Tibial nerve (tissue), 4 donors: ENCODE results near the gene OR2A7.
"Not testable (repeated sequence)": the region's sequence is repeated elsewhere in the genome, so short reads cannot be mapped to it uniquely, and the experiment has no call there.

Experiments used
- EP300 ChIP-seq, 2 donors: sonication (generic); formaldehyde crosslinking; IDR thresholded peaks; one replicate each; pipeline ENCODE4 v1.6.1; 2017; ENCODE audit warnings: antibody characterized with exemption in 2 of 2, mild to moderate bottlenecking in 1 of 2
- POLR2A ChIP-seq, 2 donors: fragments of 450-650 bp; IDR thresholded peaks; one replicate each; pipeline ENCODE4 v1.6.1; 2017; ENCODE audit warnings: antibody characterized with exemption in 2 of 2, mild to moderate bottlenecking in 2 of 2, moderate library complexity in 2 of 2
- TF ChIP-seq, protein P1 (sequence below), 5 experiments: fragments of 200-600 bp in 3 of 5; fragments of 450-650 bp in 2 of 5; sonication (generic) in 3 of 5; IDR thresholded peaks; one replicate each; pipeline ENCODE4 v1.5.1; 2016 to 2019; ENCODE audit warnings: antibody characterized with exemption in 5 of 5, mild to moderate bottlenecking in 3 of 5, moderate library complexity in 2 of 5

GRCh38 chr7:144231027-144231426 is 33.6 kb downstream of the OR2A7 start:
- TF ChIP-seq, protein P1, sequence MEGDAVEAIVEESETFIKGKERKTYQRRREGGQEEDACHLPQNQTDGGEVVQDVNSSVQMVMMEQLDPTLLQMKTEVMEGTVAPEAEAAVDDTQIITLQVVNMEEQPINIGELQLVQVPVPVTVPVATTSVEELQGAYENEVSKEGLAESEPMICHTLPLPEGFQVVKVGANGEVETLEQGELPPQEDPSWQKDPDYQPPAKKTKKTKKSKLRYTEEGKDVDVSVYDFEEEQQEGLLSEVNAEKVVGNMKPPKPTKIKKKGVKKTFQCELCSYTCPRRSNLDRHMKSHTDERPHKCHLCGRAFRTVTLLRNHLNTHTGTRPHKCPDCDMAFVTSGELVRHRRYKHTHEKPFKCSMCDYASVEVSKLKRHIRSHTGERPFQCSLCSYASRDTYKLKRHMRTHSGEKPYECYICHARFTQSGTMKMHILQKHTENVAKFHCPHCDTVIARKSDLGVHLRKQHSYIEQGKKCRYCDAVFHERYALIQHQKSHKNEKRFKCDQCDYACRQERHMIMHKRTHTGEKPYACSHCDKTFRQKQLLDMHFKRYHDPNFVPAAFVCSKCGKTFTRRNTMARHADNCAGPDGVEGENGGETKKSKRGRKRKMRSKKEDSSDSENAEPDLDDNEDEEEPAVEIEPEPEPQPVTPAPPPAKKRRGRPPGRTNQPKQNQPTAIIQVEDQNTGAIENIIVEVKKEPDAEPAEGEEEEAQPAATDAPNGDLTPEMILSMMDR (IDR thresholded peaks at IDR 0.05), result not testable (repeated sequence)
- not testable (repeated sequence) for TF ChIP-seq POLR2A, EP300 (IDR thresholded peaks at IDR 0.05)
